ENCODE data around the gene HLA-B.

DNA sequence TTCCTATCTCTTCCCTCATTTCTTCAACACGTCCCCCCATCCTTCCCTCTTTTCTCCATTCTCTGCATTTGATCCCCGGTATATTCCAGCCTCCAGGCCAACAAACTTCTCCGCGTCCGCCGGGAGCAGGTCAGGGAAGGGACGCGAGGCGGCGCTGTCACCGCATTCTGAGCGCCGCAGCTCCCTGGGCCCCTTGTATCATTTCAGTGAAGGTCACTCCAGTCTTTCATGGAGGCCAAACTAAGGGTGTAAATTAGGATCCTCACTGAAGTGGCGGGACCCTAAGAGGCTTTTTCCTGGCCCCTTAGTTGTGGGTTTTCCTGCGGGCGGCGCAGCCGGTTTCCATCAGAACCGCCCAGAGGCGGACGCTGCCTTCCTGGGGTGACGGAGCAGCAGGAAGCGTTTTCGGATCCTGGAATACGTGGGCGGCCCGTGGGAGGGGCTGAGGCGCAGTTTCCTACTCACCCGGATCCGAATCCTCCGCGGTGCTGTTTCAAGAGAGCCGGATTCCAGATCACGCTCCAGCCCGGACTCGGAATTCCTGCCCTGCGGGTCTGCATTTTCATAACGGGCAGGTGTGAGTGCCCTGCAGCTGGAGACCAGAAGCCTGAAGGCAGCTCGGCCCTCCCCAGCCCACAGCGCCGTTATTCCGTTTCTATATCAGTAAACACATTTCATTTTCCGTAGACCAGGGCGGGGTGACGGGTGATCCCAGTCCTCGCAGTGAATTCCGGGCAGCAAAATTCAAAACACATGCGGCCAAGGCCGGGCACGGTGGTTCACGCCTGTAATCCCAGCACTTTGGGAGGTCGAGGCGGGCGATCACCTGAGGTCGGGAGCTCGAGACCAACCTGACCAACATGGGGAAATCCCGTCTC lies 42.8 kb upstream of the HLA-B start:
- no peak for TF ChIP-seq EZH2 (IDR thresholded peaks at IDR 0.05)
- peak; percentile 74 for TF ChIP-seq POLR2AphosphoS5 (IDR thresholded peaks at IDR 0.05; ENCODE audit: borderline replicate concordance, low read depth, low read length)
- no peak for TF ChIP-seq FOXP2 (optimal IDR thresholded peaks at IDR 0.05; ENCODE audit: control extremely low read depth, extremely low read length, insufficient read depth)

All from SK-N-MC (cell line).